Skin of body (tissue), 2 donors: Measurements from ENCODE around the gene DPCD. TPM values are rescaled to one million over a fixed set of nuclear protein-coding genes. Genes with fewer than 3 reads are reported as not detected.
"Not testable (repeated sequence)": the region's sequence is repeated elsewhere in the genome, so short reads cannot be mapped to it uniquely, and the experiment has no call there.

Experiments used
- DNase-seq: peaks from one replicate; lab custom pipeline; 2025; lab: John Stamatoyannopoulos, UW
- total RNA-seq: library from RNA; depleted of rRNA; stranded (reverse); fragments of >200 nt; gene quantifications from one replicate; pipeline ENCODE4 v1.2.3, GENCODE V29; 2014

Gene DPCD
- total RNA-seq, 1 donor from 2014 or later, result 21.5 TPM

- no peak for DNase-seq
These were observed 7.4 kb upstream of the DPCD start for GRCh38 chr10:101580486-101581399.

- no peak for DNase-seq
These were observed 2.3 kb upstream of the DPCD start for GRCh38 chr10:101585841-101586240.

- DNase-seq, result no peak
These were observed 758 bp downstream of the DPCD start for GRCh38 chr10:101588879-101589278.

- not testable (repeated sequence) for DNase-seq
These were observed 5.2 kb downstream of the DPCD start for GRCh38 chr10:101593331-101593730.

GRCh38 chr10:101595591-101596433 lies 7.7 kb downstream of the DPCD start:
- peak; percentile 51 for DNase-seq

- no peak for DNase-seq
These were observed 9.2 kb downstream of the DPCD start for GRCh38 chr10:101597091-101597900.

GRCh38 chr10:101601541-101601940 lies 13.4 kb downstream of the DPCD start:
- no peak for DNase-seq

- no peak for DNase-seq
These were observed 14.8 kb downstream of the DPCD start for GRCh38 chr10:101602761-101603398.

GRCh38 chr10:101607124-101607523 lies 19.0 kb downstream of the DPCD start:
- no peak for DNase-seq

- DNase-seq, result no peak
These were observed 21.4 kb downstream of the DPCD start for GRCh38 chr10:101609481-101609880.

- DNase-seq, result no peak
These were observed 23.2 kb downstream of the DPCD start for GRCh38 chr10:101611096-101611905.

- DNase-seq, result no peak
These were observed 24.0 kb downstream of the DPCD start for GRCh38 chr10:101612086-101612485.

- DNase-seq, result no peak
These were observed 24.8 kb downstream of the DPCD start for GRCh38 chr10:101612872-101613271.

GRCh38 chr10:101613646-101614045 lies 25.5 kb downstream of the DPCD start:
- DNase-seq, result no peak

GRCh38 chr10:101614663-101615524 lies 26.8 kb downstream of the DPCD start:
- no peak for DNase-seq

GRCh38 chr10:101615525-101616116 lies 27.5 kb downstream of the DPCD start:
- no peak for DNase-seq

GRCh38 chr10:101616415-101617101 lies 28.4 kb downstream of the DPCD start:
- DNase-seq, result no peak
